Adipocyte (in vitro differentiated cells): ENCODE data around the gene BICDL1.
"Not testable (repeated sequence)": the region's sequence is repeated elsewhere in the genome, so short reads cannot be mapped to it uniquely, and the experiment has no call there.

Experiments used
- DNase-seq: peaks from one replicate; pipeline ENCODE4 v3.0.0-alpha.2; 2015; ENCODE audit warnings: low read depth
- H3K27me3 ChIP-seq: replicated peaks from 2 replicates; pipeline ENCODE4 v1.7.0; 2013; ENCODE audit warnings: mild to moderate bottlenecking, low read length, moderate library complexity; ENCODE audit not compliant: control insufficient read depth, insufficient read depth
- H3K36me3 ChIP-seq: 2 replicates; pipeline ENCODE4 v1.7.0; 2013; ENCODE audit warnings: low read length, mild to moderate bottlenecking, moderate library complexity; ENCODE audit not compliant: control insufficient read depth, insufficient read depth, severe bottlenecking
- H3K4me1 ChIP-seq: 2 replicates; pipeline ENCODE4 v1.7.0; 2013; ENCODE audit warnings: mild to moderate bottlenecking, low read length, moderate library complexity; ENCODE audit not compliant: control insufficient read depth, insufficient read depth
- H3K4me3 ChIP-seq: 2 replicates; pipeline ENCODE4 v1.7.0; 2013; ENCODE audit warnings: mild to moderate bottlenecking, low read length, moderate library complexity
- H3K9ac ChIP-seq: 2 replicates; pipeline ENCODE4 v1.7.0; 2013; ENCODE audit warnings: mild to moderate bottlenecking, low read length, moderate library complexity
- H3K9me3 ChIP-seq: 2 replicates; pipeline ENCODE4 v1.7.0; 2013; ENCODE audit warnings: mild to moderate bottlenecking, low read length, moderate library complexity; ENCODE audit not compliant: control insufficient read depth

BICDL1 gene

DNA sequence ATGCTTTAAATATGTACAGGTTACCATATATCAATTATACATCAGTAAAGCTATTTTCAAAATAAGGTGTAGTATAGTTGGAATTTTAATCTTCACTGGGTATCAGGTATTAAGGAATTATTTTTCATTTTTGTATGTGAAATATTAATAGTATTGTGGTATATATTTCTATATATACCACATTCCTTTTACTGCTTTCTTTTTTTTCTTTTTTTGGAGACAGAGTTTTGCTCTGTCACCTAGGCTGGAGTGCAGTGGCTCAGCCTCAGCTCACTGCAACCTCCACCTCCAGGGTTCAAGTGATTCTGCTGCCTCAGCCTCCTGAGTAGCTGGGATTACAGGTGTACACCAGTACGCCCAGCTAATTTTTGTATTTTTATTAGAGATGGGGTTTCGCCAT lies 36.6 kb downstream of the BICDL1 start:
- H3K4me1 ChIP-seq = no peaks in the 10 kb centered on the region
- no peaks in the 10 kb centered on the region for H3K36me3 ChIP-seq
- no peak for DNase-seq
- H3K9ac ChIP-seq = no peak overlapping the region
- no peaks in the 10 kb centered on the region for H3K9me3 ChIP-seq
- peaks cover 2% of the 10 kb centered on the region for H3K27me3 ChIP-seq
- H3K4me3 ChIP-seq = no peak overlapping the region

DNA sequence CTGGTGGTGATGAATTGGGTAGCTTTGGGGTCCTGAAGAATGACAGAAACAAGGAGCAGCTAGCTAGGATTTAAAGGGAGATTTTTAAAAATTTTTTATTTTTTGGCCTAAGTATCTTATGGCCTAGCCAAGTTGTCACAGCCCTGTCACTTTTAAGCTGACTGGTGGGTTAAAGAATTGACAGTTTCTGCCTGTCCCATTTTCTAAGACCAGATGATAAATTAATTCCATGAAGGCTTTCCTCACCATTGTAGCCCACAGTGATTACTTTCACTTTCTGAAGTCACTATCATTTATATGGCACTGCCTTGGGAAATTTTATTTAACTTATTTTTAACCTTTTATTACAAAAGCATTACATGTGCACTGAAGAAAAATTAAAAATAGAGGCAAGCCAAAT lies 43.2 kb downstream of the BICDL1 start:
- H3K36me3 ChIP-seq = no peaks in the 10 kb centered on the region
- peaks cover 18% of the 10 kb centered on the region for H3K27me3 ChIP-seq
- H3K9ac ChIP-seq = no peak overlapping the region
- H3K9me3 ChIP-seq = no peaks in the 10 kb centered on the region
- H3K4me1 ChIP-seq = no peaks in the 10 kb centered on the region
- H3K4me3 ChIP-seq = no peak overlapping the region
- no peak for DNase-seq

DNA sequence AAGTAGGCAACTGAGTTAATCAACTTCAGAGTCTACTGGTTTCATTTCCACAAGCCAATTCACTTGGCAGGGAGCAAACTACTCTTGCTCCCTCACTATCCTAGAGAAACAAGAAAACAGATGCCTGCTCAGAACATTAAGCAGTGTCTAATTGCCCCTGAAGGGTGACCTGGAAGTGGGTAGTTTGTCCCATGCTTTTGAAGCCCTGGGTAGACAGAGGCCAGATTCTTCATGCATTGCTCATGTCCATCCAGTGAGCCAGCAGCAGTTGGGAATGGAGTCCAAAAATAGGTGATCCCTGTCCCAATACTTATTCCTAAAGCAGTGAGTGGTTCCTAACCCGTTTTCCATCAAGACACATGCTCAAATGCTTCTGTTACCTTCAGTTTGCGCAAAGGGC lies 48.8 kb downstream of the BICDL1 start:
- H3K36me3 ChIP-seq = no peaks in the 10 kb centered on the region
- no peak overlapping the region for H3K9ac ChIP-seq
- H3K27me3 ChIP-seq = peaks cover 25% of the 10 kb centered on the region

DNA sequence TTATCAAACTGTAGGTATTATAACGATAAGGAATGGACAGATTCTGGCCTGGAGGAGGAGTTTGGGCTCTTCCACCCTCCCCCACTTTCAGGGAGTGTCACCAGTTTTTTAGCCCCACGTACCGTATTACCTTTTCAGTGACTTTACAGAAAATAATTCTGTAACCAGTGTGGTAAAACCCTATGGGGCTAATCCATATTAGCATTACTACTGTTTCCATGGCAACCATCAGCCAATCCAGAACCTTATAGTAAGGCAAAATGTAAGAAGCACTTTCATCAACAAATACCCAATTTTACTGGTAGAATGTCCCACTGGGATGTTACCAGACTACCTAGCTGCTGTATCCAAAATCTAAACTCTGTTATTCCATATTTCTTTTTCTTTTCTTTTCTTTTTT lies 50.7 kb downstream of the BICDL1 start:
- H3K9me3 ChIP-seq = no peaks in the 10 kb centered on the region
- no peak overlapping the region for H3K4me3 ChIP-seq
- peaks cover 37% of the 10 kb centered on the region for H3K27me3 ChIP-seq
- no peak overlapping the region for H3K9ac ChIP-seq
- DNase-seq = no peak
- no peaks in the 10 kb centered on the region for H3K4me1 ChIP-seq
- no peaks in the 10 kb centered on the region for H3K36me3 ChIP-seq

More for the DNA sequence above, 48.8 kb downstream of the BICDL1 start:
- no peaks in the 10 kb centered on the region for H3K4me1 ChIP-seq
- no peak overlapping the region for H3K4me3 ChIP-seq
- no peak for DNase-seq
- no peaks in the 10 kb centered on the region for H3K9me3 ChIP-seq

DNA sequence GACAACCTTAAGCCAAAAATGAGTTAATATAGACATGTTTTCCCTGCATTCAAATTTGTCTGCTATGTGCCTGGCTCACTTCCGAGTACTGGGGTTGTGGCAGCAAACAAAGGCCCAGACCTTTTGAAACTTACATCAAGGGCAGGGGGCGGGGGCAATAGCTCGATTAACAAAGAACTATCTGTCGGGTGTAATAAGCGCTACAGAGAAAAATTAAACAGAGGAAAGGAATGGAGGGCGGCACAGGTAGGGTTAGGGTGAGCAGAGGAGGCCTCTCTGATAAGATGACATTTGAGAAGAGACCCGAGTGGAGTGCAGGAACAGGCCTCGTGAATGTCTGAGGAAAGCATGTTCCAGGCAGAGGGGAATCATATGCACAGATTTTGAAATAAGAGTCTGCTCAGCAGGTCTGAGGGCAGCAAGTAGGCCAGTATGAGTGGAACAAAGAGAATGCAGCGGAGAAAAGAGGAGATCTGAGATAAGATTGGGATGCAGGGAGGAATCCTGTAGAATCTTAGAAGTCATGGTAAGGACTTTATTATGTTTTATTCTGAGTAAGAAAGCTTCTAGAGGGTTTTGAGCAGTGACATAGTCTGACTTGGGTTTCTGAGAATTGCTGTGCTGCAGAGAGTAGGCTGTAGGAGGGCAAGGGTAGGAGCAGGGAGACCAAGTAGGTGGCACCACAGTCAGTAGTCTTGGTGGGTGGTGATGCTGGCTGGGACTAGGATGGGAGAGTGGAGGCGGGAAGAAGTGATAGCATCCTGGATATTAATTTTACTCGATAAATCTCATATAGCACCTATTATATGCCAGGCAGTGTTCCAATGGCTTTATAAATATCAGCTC lies 52.6 kb downstream of the BICDL1 start:
- no peak overlapping the region for H3K4me3 ChIP-seq
- H3K36me3 ChIP-seq = no peaks in the 10 kb centered on the region
- DNase-seq = no peak
- H3K9ac ChIP-seq = no peak overlapping the region
- H3K27me3 ChIP-seq = peaks cover 25% of the 10 kb centered on the region
- no peaks in the 10 kb centered on the region for H3K9me3 ChIP-seq
- no peaks in the 10 kb centered on the region for H3K4me1 ChIP-seq

DNA sequence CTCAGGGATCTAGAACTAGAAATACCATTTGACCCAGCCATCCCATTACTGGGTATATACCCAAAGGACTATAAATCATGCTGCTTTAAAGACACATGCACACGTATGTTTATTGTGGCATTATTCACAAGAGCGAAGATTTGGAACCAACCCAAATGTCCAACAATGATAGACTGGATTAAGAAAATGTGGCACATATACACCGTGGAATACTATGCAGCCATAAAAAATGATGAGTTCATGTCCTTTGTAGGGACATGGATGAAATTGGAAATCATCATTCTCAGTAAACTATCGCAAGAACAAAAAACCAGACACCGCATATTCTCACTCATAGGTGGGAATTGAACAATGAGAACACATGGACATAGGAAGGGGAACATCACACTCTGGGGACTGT lies 56.3 kb downstream of the BICDL1 start:
- H3K9me3 ChIP-seq, H3K9ac ChIP-seq, H3K4me1 ChIP-seq, H3K4me3 ChIP-seq, DNase-seq, H3K36me3 ChIP-seq: not testable (repeated sequence)
- H3K27me3 ChIP-seq = peaks cover 31% of the 10 kb centered on the region

DNA sequence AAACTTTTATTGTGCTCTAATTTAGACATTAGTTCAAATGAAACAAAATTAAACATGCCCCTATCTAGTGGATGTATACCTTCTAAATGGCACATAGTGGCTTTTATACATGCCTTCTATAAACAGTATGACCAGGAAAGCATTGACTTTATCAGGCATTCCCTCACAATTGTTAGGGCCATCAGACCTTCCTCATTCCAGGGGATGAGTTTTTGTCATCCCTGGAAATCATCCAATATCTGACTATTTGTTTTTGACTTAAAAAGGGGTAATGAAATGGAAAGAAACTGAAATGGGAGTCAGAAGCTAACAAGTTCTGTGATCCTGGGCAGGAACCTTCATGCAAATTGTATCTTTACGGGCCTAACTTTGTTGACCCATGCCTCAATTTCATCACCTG lies 58.0 kb downstream of the BICDL1 start:
- no peaks in the 10 kb centered on the region for H3K9me3 ChIP-seq
- no peak for DNase-seq
- H3K4me1 ChIP-seq = no peaks in the 10 kb centered on the region
- H3K36me3 ChIP-seq = no peaks in the 10 kb centered on the region
- no peak overlapping the region for H3K4me3 ChIP-seq
- peaks cover 24% of the 10 kb centered on the region for H3K27me3 ChIP-seq
- no peak overlapping the region for H3K9ac ChIP-seq

DNA sequence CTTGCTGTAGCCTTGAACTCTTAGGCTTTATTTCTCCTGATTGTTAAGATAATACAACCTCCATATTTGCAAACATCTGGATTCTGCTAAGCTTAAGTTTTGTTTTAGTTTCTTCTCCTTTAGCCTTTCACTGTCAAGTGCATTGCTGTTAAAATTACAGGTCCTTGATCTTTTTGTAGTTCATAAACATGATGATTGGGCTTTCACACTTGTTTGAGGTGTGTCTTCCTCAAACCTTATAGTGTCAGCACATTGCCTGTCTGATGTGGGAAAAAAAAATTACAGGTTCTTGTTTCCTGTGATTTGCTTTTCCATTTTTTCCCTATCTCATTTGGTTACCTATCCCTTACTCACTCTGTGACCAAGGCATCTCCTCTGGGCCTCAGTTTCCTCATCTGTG lies 59.2 kb downstream of the BICDL1 start:
- Histone ChIP-seq H3K36me3 (no peaks in the 10 kb centered on the region), H3K4me1 (no peaks in the 10 kb centered on the region), H3K4me3 (no peak overlapping the region), H3K9ac (no peak overlapping the region), H3K9me3 (no peaks in the 10 kb centered on the region), H3K27me3 (peaks cover 16% of the 10 kb centered on the region)
- DNase-seq = no peak

DNA sequence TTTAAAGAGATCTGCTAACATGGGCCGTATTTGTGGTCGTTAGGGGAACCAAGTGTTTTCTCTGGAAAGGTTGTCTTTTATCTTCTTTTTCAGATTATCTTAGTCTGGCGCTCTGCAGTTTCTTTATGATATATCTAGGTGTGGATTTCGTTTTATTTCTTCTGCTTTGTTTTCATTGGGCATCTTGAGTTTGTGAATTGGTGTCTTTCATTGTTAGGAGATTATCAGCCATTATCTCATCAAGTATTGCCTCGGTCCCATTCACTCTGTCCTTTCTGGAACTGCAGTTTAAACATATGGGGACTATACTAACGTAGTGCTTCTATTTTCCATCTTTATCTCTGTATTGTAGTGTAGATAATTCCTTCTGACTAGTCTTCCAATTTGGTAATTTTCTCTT lies 60.4 kb downstream of the BICDL1 start:
- Histone ChIP-seq H3K4me3 (no peak overlapping the region), H3K9ac (no peak overlapping the region), H3K36me3 (no peaks in the 10 kb centered on the region), H3K27me3 (peaks cover 6% of the 10 kb centered on the region), H3K9me3 (no peaks in the 10 kb centered on the region), H3K4me1 (no peaks in the 10 kb centered on the region)
- DNase-seq = no peak

DNA sequence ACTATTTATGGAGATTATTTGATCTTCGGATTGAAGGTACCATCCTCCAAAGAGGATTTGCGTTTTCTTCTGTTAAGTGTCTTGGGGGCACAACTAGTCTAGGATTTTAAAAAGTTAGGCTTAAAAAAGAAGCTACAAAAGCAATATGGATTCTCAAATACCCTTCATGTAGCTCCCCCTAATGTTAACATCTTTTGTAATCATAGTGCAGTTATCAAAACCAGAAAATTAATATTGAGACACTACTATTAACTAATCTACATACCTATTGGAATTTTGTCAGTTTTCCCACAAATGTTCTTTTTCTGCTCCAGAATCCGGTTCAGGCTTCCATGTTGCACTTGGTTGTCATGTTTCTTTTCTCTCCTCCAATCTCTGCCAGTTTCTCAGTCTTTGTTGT lies 62.5 kb downstream of the BICDL1 start:
- Histone ChIP-seq H3K9me3 (no peaks in the 10 kb centered on the region), H3K9ac (no peak overlapping the region), H3K36me3 (no peaks in the 10 kb centered on the region), H3K4me1 (peaks cover 11% of the 10 kb centered on the region), H3K4me3 (no peak overlapping the region), H3K27me3 (peaks cover 6% of the 10 kb centered on the region)
- no peak for DNase-seq

DNA sequence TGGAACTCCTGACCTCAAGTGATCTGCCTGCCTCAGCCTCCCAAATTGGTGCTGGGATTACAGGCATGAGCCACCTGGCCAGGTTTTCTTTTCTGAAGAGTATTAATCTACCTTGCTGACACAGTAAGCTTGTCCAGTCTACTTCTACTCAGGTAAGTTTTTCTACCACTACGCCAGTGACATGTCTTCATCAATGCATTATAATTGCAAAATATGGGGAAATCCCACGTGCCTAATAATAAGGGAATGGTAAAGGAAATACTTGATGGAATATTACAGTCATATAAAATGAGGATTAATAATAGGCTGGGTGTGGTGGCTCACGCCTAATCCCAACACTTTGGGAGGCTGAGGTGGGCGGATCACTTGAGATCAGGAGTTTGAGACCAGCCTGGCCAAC lies 65.3 kb downstream of the BICDL1 start:
- no peaks in the 10 kb centered on the region for H3K9me3 ChIP-seq
- H3K4me3 ChIP-seq = no peak overlapping the region
- no peak overlapping the region for H3K9ac ChIP-seq
- no peaks in the 10 kb centered on the region for H3K36me3 ChIP-seq
- peaks cover under 1% of the 10 kb centered on the region for H3K27me3 ChIP-seq
- H3K4me1 ChIP-seq = peaks cover 11% of the 10 kb centered on the region
- no peak for DNase-seq
